ENCODE data around the gene PPP1R12B. TPM values are rescaled to one million over a fixed set of nuclear protein-coding genes. Genes with fewer than 3 reads are reported as not detected.
"Not testable (repeated sequence)": the region's sequence is repeated elsewhere in the genome, so short reads cannot be mapped to it uniquely, and the experiment has no call there.

The PPP1R12B gene
- total RNA-seq, 3 donors from 2014 or later, result 80.9 to 655 (median 89.0) TPM

DNA sequence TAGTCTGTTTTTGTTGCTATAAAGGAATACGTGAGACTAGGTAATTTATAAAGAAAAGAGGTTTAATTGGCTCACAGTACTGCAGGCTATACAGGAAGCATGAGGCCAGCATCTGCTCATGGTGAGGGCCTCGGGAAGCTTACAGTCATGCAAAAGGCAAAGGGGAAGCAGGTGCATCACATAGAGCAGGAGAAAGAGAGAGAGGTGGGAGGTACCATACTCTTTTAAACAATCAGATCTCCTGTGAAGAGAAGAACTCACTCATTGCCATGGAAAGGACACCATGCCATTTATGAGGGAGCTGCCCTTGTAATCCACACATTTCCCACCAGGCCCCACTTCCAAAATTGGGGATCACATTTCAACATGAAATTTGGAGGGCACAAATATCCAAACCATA lies 12.7 kb downstream of the PPP1R12B start:
- intact Hi-C loops (cut with DNase I, micrococcal nuclease), result no loop called here
- no peaks in the 10 kb centered on the region for H3K9me3 ChIP-seq
- H3K36me3 ChIP-seq (ENCODE audit: low read depth), result no peaks in the 10 kb centered on the region
- H3K4me3 ChIP-seq, result no peak overlapping the region
- ATAC-seq (no peak), DNase-seq (no peak)
- TF ChIP-seq, protein P1, sequence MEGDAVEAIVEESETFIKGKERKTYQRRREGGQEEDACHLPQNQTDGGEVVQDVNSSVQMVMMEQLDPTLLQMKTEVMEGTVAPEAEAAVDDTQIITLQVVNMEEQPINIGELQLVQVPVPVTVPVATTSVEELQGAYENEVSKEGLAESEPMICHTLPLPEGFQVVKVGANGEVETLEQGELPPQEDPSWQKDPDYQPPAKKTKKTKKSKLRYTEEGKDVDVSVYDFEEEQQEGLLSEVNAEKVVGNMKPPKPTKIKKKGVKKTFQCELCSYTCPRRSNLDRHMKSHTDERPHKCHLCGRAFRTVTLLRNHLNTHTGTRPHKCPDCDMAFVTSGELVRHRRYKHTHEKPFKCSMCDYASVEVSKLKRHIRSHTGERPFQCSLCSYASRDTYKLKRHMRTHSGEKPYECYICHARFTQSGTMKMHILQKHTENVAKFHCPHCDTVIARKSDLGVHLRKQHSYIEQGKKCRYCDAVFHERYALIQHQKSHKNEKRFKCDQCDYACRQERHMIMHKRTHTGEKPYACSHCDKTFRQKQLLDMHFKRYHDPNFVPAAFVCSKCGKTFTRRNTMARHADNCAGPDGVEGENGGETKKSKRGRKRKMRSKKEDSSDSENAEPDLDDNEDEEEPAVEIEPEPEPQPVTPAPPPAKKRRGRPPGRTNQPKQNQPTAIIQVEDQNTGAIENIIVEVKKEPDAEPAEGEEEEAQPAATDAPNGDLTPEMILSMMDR (IDR thresholded peaks at IDR 0.05), result no peak
- no peaks in the 10 kb centered on the region for H3K4me1 ChIP-seq (ENCODE audit: low read depth)

DNA sequence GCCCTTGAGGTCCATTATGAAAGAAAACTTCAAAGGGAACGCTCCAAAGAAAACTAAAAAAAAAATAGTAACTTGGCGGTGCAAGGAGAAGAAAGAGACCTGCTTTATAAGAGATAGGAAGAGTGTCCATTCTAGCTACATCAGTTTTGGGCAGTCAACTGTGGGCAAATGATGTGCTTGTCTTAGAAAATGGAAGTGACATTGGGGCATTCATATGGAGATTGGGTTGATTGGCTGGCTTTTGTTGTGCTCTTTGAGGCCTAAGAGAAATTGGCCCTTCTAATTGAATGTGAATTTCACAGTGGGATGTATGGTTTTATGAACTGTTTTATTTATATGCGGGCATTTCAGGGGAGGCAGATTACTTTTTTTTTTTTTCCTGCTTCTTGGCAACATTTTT lies 13.2 kb downstream of the PPP1R12B start:
- no peaks in the 10 kb centered on the region for H3K9me3 ChIP-seq
- H3K4me1 ChIP-seq (ENCODE audit: low read depth), result no peaks in the 10 kb centered on the region
- H3K36me3 ChIP-seq (ENCODE audit: low read depth), result no peaks in the 10 kb centered on the region
- no peak for ATAC-seq
- TF ChIP-seq, protein P1 (IDR thresholded peaks at IDR 0.05), result no peak
- no peak for DNase-seq
- no peak overlapping the region for H3K4me3 ChIP-seq
- intact Hi-C loops (cut with DNase I, micrococcal nuclease), result no loop called here

DNA sequence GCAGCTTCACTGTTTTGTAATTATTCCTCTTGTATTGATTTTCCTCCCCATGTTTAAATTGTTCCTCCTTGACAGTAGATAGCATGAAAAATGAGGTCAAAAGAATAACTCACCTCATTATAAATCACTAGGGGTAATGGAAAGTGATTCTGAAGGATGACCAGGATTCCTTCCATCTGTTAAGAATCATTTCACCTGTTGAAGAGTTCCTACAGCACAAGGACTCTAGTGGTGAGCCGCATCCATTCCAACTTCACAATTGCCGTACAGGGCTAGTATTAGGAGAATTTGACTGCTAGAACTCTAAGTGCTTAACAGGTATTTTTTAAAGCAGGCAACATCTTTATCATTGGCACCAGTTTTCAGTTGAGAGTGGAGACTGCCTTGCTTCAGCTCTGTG lies 13.7 kb downstream of the PPP1R12B start:
- intact Hi-C loops (cut with DNase I, micrococcal nuclease), result no loop called here
- ATAC-seq, result no peak
- H3K4me3 ChIP-seq, result no peak overlapping the region
- no peaks in the 10 kb centered on the region for H3K9me3 ChIP-seq
- no peak for DNase-seq
- TF ChIP-seq, protein P1 (IDR thresholded peaks at IDR 0.05), result no peak
- H3K4me1 ChIP-seq (ENCODE audit: low read depth), result no peaks in the 10 kb centered on the region
- H3K36me3 ChIP-seq (ENCODE audit: low read depth), result no peaks in the 10 kb centered on the region

- Histone ChIP-seq H3K9me3 (no peaks in the 10 kb centered on the region), H3K4me1 (ENCODE audit: low read depth) (no peaks in the 10 kb centered on the region), H3K4me3 (no peak overlapping the region), H3K36me3 (ENCODE audit: low read depth) (no peaks in the 10 kb centered on the region)
- TF ChIP-seq, protein P1 (IDR thresholded peaks at IDR 0.05), result no peak
- no peak for ATAC-seq
- intact Hi-C loops (cut with DNase I, micrococcal nuclease), result no loop called here
- DNase-seq, result no peak
Measured at GRCh38 chr1:202365092-202365815, 16.8 kb downstream of the PPP1R12B start.

- ATAC-seq (no peak), DNase-seq (no peak)
- intact Hi-C loops (cut with DNase I, micrococcal nuclease), result no loop called here
- H3K4me1 ChIP-seq (ENCODE audit: low read depth), result no peaks in the 10 kb centered on the region
- H3K36me3 ChIP-seq (ENCODE audit: low read depth), result no peaks in the 10 kb centered on the region
- H3K9me3 ChIP-seq, result no peaks in the 10 kb centered on the region
- no peak overlapping the region for H3K4me3 ChIP-seq
- TF ChIP-seq, protein P1 (IDR thresholded peaks at IDR 0.05), result no peak
Measured at GRCh38 chr1:202367271-202367670, 18.8 kb downstream of the PPP1R12B start.

DNA sequence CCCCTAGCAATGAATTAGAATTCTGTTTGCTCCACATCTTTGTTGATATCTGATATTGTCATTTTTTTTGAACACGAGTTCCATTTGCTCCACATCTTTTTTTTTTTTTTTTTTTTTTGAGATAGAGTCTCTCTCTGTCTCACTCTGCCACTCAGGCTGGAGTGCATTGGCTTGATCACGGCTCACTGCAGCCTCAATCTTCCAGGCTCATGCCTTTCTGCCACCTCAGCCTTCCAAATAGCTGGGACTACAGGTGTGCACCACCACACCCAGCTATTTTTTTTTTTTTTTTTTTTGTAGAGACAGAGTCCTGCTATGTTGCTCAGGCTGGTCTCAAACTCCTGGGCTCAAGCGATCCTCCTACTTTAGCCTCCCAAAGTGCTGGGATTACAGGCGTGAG lies 22.4 kb downstream of the PPP1R12B start:
- H3K9me3 ChIP-seq; ATAC-seq; H3K4me3 ChIP-seq; H3K4me1 ChIP-seq (ENCODE audit: low read depth); H3K36me3 ChIP-seq (ENCODE audit: low read depth); DNase-seq; intact Hi-C loops (cut with DNase I, micrococcal nuclease): not testable (repeated sequence)

Measured in mucosa of descending colon (tissue), 3 donors.